ENCODE measurements around the gene UBE2Q2. TPM values are rescaled to one million over a fixed set of nuclear protein-coding genes. Genes with fewer than 3 reads are reported as not detected.

UBE2Q2 gene
- total and polyA plus RNA-seq, 9 of the 15 experiments (the other 6 are each of a cell fraction or from before 2014, with no cell fraction given): 6.2 to 24.0 (median 16.2) TPM

GRCh38 chr15:75903331-75904239 lies 60.3 kb downstream of the UBE2Q2 start, which contains the start of gene FBXO22 (continued):
- TF ChIP-seq REST (IDR thresholded peaks at IDR 0.05; ENCODE audit: borderline replicate concordance) (peak; percentile 51), REST (CRISPR knock-in tag; IDR thresholded peaks at IDR 0.05; ENCODE audit: low read depth) (peak; percentile 80; the same call in 1 of the 2 replicates), NRF1 (conservative IDR thresholded peaks at IDR 0.05 in 1 of 2, IDR thresholded peaks at IDR 0.05 in 1 of 2) (peak; percentile 86 to 88), CTCF (IDR thresholded peaks at IDR 0.05 in 2 of 3, conservative IDR thresholded peaks at IDR 0.05 in 1 of 3; ENCODE audit: insufficient read depth in 2 of 3, low read depth in 1 of 3, low read length in 3 of 3) (no peak; a peak in 1 of 6 replicates), ATF2 (CRISPR knock-in tag; IDR thresholded peaks at IDR 0.05) (peak; percentile 34; the same call in 1 of the 2 replicates), ZBED1 (IDR thresholded peaks at IDR 0.05) (peak; percentile 78), POLR3A (IDR thresholded peaks at IDR 0.05; ENCODE audit: borderline replicate concordance, extremely low read depth, insufficient read depth, insufficient read length) (no peak), TARDBP (IDR thresholded peaks at IDR 0.05) (peak; percentile 66), ZNF143 (CRISPR knock-in tag; IDR thresholded peaks at IDR 0.05) (no peak; the same call in 1 of the 2 replicates), RNF2 (IDR thresholded peaks at IDR 0.05) (peak; percentile 80), PHF20 (IDR thresholded peaks at IDR 0.05; ENCODE audit: partially characterized antibody) (peak; percentile 84)

Measured in K562 (cell line).